SK-N-MC (cell line): ENCODE results near the gene SAMD14.

Experiments used
- EZH2 ChIP-seq: fragments of 200-600 bp; sonication (generic); IDR thresholded peaks from one replicate; pipeline ENCODE4 v1.6.1; 2017; ENCODE audit warnings: antibody characterized with exemption
- FOXP2 ChIP-seq: optimal IDR thresholded peaks from 2 replicates; pipeline ENCODE3; 2011; ENCODE audit warnings: mild to moderate bottlenecking, moderate library complexity; ENCODE audit not compliant: insufficient read depth; ENCODE audit errors: extremely low read length, control extremely low read depth
- POLR2AphosphoS5 ChIP-seq: IDR thresholded peaks from 2 replicates; pipeline ENCODE4 v1.6.1; 2012; ENCODE audit warnings: mild to moderate bottlenecking, low read depth, low read length, borderline replicate concordance

GRCh38 chr17:50095626-50096037 lies 34.3 kb downstream of the SAMD14 start:
- TF ChIP-seq POLR2AphosphoS5: no peak
- TF ChIP-seq EZH2: no peak
- no peak for TF ChIP-seq FOXP2
